PFSK-1 (cell line): Measurements from ENCODE around the gene FAM180A.

Experiments used
- FOXP2 ChIP-seq: optimal IDR thresholded peaks from 2 replicates; pipeline ENCODE3; 2011; ENCODE audit warnings: borderline replicate concordance, control low read depth, inconsistent platforms; ENCODE audit not compliant: insufficient read depth; ENCODE audit errors: extremely low read length, extremely low read depth
- POLR2AphosphoS5 ChIP-seq: IDR thresholded peaks from 2 replicates; pipeline ENCODE4 v1.6.1; 2012; ENCODE audit warnings: low read depth, mild to moderate bottlenecking, control low read depth, low read length, moderate library complexity
- SIN3A ChIP-seq: IDR thresholded peaks from 2 replicates; pipeline ENCODE4 v1.6.1; 2012; ENCODE audit warnings: mild to moderate bottlenecking, low read length, moderate library complexity, borderline replicate concordance; ENCODE audit not compliant: insufficient read depth
- TAF1 ChIP-seq: IDR thresholded peaks from 2 replicates; pipeline ENCODE4 v1.6.1; 2012; ENCODE audit warnings: low read length, control low read depth, borderline replicate concordance; ENCODE audit not compliant: insufficient read depth
- TF ChIP-seq, protein P1 (sequence below), 2 experiments: IDR thresholded peaks; 2 replicates each; pipeline versions ENCODE4 v1.6.1 to v1.8.0; 2011 to 2012; ENCODE audit warnings: low read depth in 2 of 2, low read length in 2 of 2, control low read depth in 1 of 2, inconsistent platforms in 1 of 2, mild to moderate bottlenecking in 1 of 2, moderate library complexity in 1 of 2; ENCODE audit not compliant: insufficient read depth in 1 of 2

The FAM180A gene

DNA sequence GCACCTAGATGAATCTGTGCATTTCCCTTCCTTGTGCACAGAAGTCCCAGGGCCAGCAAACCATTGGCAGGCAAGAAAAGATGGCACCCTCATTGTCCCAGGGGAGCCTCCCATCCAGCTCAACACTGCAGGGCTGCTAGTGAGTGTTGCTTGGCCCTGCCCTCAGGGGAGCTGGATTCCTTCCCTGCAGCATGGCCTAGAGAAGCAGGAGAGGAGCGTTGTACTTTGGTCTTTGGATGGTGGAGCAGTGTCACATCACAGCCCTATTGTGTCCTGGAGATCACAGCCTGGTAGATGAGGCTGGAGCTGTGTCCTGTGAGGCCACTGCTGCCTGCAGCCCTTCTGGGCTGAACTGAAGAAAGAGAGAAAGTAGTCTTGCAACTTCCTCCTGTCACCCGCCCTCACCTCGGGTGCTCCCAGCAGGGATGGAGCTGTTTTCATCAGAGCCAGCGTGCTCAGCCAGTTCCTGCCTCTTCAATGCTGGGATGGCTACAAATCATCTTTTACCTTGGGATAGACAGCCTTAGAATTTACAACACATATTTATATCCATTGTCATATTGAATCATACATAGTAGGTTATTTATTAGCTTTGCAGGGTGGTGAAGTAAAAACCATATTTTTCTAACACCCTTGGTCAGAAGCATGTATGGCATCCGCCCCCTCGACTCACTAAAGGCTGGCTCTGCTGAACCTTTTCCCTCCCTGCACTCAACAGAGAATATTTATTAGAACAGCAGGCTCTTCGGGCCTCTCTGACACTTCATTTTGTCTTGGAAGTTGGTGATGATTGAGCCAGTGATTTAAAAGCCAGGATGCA lies 43.1 kb upstream of the FAM180A start:
- TF ChIP-seq SIN3A (no peak), FOXP2 (no peak), TAF1 (no peak), POLR2AphosphoS5 (no peak)
- TF ChIP-seq, protein P1, sequence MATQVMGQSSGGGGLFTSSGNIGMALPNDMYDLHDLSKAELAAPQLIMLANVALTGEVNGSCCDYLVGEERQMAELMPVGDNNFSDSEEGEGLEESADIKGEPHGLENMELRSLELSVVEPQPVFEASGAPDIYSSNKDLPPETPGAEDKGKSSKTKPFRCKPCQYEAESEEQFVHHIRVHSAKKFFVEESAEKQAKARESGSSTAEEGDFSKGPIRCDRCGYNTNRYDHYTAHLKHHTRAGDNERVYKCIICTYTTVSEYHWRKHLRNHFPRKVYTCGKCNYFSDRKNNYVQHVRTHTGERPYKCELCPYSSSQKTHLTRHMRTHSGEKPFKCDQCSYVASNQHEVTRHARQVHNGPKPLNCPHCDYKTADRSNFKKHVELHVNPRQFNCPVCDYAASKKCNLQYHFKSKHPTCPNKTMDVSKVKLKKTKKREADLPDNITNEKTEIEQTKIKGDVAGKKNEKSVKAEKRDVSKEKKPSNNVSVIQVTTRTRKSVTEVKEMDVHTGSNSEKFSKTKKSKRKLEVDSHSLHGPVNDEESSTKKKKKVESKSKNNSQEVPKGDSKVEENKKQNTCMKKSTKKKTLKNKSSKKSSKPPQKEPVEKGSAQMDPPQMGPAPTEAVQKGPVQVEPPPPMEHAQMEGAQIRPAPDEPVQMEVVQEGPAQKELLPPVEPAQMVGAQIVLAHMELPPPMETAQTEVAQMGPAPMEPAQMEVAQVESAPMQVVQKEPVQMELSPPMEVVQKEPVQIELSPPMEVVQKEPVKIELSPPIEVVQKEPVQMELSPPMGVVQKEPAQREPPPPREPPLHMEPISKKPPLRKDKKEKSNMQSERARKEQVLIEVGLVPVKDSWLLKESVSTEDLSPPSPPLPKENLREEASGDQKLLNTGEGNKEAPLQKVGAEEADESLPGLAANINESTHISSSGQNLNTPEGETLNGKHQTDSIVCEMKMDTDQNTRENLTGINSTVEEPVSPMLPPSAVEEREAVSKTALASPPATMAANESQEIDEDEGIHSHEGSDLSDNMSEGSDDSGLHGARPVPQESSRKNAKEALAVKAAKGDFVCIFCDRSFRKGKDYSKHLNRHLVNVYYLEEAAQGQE (IDR thresholded peaks at IDR 0.05; ENCODE audit: insufficient read depth in 1 of 2, low read depth in 2 of 2, low read length in 2 of 2), result no peak

DNA sequence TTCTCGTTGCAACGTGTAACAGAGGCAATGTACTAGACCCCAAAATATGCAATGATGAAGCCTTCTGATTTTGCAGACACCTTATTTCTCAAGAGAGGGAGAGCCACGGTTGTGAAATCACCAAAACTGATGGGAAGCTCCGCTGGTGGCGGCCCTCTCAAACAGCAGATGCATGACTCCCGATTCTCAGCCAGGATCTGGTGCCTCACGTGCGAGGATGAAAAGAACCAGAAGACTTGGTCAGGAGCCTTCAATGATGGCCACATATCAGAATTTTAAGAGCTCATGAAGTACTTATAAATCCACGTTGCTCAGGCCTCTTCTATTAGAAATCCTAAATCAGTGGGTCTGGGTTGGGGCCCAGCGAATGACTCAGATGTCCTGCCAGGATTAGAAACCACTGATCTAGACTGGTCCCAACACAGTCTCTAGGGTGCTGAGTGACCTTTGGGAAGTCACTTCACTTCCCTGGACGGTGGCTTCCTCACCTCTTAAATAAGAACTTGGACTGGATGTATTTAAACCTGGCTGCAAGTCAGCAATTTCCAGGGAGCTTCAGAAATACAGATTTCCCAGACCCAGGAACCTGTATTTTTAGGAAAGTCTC lies 41.9 kb upstream of the FAM180A start:
- TF ChIP-seq FOXP2 (no peak), POLR2AphosphoS5 (no peak), SIN3A (no peak), TAF1 (no peak)
- TF ChIP-seq, protein P1 (IDR thresholded peaks at IDR 0.05; ENCODE audit: insufficient read depth in 1 of 2, low read depth in 2 of 2, low read length in 2 of 2), result no peak

DNA sequence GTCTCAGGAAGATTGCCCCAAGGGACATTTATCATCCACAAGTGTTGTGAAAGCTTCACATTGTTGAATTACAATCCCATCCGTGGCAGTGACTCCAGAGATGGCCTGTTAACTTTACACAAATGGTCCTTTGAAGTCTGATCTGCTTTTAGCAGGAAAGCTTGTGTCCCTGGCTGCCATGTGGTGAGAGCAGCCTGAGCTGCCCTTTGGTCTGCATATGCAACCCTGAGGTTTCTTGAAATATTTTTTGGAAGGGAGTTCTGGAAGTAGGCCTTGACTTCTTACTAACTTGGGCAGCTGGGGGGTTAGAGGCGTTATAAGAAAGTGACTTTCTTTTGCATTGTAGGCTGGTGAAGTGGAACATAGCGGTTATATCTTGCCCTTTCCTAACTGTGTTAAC lies 41.3 kb upstream of the FAM180A start:
- no peak for TF ChIP-seq FOXP2
- no peak for TF ChIP-seq SIN3A
- no peak for TF ChIP-seq TAF1
- TF ChIP-seq, protein P1 (IDR thresholded peaks at IDR 0.05; ENCODE audit: insufficient read depth in 1 of 2, low read depth in 2 of 2, low read length in 2 of 2), result no peak
- no peak for TF ChIP-seq POLR2AphosphoS5

DNA sequence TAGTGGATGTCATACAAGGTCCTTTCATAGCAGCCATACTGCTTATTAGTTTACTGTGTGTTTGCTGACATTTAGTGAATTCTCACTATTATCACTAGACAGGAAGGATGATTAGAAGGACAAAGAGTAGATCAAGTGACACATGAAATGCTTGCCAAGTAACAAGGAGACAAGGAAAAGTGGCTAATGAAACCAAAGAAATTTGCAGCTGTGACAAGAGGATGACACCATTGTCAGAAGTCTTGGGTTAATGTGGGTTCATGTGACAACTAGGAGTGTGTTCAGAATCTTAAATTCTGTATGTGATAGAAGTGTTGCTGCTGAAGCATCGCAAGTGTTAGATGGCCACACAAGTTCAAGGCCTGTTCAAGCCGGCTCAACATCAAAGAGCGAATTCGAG lies 40.8 kb upstream of the FAM180A start:
- no peak for TF ChIP-seq SIN3A
- TF ChIP-seq, protein P1 (IDR thresholded peaks at IDR 0.05; ENCODE audit: insufficient read depth in 1 of 2, low read depth in 2 of 2, low read length in 2 of 2), result no peak
- no peak for TF ChIP-seq POLR2AphosphoS5
- TF ChIP-seq FOXP2, result no peak
- no peak for TF ChIP-seq TAF1
